Retinal pigment epithelial cell (primary cell): Measurements from ENCODE around the gene PCSK6.

Source experiments
- DNase-seq: peaks from one replicate; pipeline ENCODE4 v3.0.0-alpha.2; 2010; ENCODE audit warnings: low read depth
- H3K4me3 ChIP-seq: 2 replicates; pipeline ENCODE4 v1.5.1; 2011; ENCODE audit warnings: mild to moderate bottlenecking, low read length, control low read depth, moderate library complexity
- TF ChIP-seq, protein P1 (sequence below): conservative IDR thresholded peaks from 2 replicates; pipeline ENCODE4 v1.5.1; 2011; ENCODE audit warnings: low read depth, low read length, control low read depth, inconsistent platforms

The PCSK6 gene

DNA sequence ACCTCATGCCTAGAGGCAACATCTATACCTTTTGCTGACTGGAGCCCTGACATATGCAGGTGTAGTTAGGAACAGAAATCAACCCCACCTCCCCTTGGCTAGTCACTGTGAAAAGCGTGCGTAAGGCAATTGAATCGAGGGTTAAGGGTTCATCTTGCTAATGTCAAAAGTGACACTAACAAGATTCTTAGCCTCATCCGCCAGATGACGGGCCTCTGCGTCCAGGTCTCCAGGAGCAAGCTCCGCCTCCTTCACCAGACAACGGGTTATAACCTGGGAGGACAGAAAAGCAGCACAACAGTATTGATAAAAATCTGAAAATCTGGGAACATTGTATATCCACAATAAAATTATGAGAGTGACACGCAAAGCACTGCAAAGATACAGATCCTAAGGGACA lies 216.9 kb downstream of the PCSK6 start:
- DNase-seq, result no peak
- no peak overlapping the region for H3K4me3 ChIP-seq
- TF ChIP-seq, protein P1, sequence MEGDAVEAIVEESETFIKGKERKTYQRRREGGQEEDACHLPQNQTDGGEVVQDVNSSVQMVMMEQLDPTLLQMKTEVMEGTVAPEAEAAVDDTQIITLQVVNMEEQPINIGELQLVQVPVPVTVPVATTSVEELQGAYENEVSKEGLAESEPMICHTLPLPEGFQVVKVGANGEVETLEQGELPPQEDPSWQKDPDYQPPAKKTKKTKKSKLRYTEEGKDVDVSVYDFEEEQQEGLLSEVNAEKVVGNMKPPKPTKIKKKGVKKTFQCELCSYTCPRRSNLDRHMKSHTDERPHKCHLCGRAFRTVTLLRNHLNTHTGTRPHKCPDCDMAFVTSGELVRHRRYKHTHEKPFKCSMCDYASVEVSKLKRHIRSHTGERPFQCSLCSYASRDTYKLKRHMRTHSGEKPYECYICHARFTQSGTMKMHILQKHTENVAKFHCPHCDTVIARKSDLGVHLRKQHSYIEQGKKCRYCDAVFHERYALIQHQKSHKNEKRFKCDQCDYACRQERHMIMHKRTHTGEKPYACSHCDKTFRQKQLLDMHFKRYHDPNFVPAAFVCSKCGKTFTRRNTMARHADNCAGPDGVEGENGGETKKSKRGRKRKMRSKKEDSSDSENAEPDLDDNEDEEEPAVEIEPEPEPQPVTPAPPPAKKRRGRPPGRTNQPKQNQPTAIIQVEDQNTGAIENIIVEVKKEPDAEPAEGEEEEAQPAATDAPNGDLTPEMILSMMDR, result no peak

DNA sequence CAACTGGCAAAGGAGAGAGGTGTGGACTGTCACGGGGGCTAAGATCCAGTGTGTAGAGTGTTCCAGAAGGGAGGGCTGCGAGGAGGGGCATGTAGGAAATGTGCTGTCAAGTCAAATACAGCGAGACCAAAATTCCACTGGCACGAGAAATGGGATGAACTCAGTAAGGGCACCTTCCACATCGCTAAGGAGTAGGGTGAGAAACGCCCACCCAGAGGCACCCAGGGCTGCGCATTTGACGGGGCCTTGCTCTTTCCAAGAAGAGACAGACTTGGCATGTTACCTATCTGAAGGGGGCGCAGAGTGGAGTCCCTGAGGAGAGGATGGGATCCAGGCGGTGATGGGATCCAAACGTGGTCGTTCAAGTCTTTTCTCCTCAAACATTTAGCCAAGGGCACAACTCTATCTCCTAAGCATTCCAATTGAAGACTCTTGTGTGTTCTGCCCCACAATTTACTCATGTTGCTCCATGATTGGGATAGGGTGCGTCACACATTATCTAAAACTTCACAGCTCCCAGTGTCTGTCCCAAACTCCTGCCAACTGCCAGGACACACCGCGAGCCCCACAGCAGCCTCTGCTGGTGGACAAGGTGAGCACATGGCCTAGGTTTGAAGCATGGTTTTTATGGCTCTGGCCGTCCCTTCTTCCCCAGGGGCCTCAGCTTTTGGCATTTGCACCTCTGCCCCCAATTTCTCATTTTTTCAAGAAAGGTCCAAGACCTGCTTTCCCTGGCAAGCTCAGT lies 219.9 kb downstream of the PCSK6 start:
- DNase-seq, result no peak
- TF ChIP-seq, protein P1, result peak; percentile 55
- H3K4me3 ChIP-seq, result no peak overlapping the region

GRCh38 chr15:101267320-101268104 lies 222.0 kb downstream of the PCSK6 start:
- TF ChIP-seq, protein P1, result no peak
- DNase-seq, result no peak

DNA sequence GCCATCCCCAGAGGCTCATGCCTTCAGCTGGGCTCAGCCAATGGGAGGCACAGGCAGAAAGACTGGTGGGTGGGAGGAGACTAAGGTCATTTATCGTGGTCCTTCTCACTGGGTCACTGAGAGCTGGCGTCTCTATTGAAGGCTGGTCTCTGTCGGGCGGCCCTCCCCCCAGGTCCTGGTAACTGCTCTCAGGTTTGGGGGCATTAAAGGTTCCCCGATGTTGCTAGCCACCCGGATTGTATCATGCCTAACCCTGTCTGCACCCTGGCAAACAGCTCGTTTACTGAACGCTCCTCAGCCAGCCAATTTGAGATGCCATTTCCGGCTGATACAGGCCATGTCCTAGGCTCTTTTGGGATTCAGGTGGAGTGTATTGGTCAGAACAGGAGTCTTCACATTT lies 222.7 kb downstream of the PCSK6 start:
- TF ChIP-seq, protein P1, result no peak
- no peak overlapping the region for H3K4me3 ChIP-seq
- no peak for DNase-seq

More at GRCh38 chr15:101267320-101268104, 222.0 kb downstream of the PCSK6 start:
- no peak overlapping the region for H3K4me3 ChIP-seq

DNA sequence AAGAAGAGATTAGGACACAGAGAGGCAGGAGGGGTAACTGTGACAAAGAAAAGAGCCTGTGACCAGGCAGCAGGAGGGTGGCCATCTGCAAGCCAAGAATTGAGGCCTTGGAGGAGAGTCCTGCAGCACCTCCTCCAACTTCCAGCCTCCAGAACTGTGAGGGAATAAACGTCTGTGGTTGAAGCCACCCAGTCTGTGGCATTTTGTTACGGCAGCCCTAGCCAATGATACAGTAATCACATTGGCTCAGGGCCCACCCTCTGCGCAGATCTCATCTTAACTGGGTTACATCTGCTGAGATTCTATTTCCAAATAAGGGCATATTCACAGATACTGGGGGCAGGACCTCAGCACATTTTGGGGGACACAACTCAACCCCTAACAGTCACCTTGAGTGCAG lies 223.5 kb downstream of the PCSK6 start:
- H3K4me3 ChIP-seq, result no peak overlapping the region
- TF ChIP-seq, protein P1, result no peak
- DNase-seq, result no peak

DNA sequence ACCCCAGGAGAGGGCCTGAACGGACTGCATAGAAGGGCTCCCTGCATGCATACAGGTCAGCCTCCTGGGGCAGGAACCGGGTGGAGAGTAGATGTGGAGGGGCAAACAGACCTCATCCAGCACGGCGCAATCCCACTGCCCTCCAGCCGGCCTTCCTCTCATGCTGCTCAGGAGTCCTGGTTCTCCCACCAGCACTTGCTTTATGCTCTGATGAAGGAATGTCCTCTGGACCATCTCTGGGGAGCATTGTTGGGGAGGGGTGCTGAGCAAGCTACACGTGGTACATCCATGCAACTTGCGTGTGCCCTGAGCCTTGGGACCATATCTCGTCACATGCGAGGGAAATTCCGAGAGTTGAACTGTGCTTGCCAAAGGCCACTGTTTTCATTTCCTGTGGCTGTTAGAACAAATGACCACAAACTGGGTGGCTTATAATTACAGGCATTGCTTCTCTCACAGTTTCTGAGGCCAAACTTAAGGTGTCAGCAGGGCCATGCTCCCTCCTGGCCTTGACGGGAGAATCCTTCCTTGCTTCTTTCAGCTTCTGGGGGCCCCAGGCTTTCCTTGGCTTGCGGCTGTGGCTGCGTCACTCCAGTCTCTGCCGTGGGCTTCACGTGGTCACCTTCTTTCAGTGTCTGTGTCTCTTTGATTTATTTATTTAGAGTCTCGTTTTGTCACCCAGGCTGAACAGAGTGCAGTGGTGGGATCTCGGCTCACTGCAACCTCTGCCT lies 224.4 kb downstream of the PCSK6 start:
- no peak overlapping the region for H3K4me3 ChIP-seq
- no peak for DNase-seq
- TF ChIP-seq, protein P1, result no peak
